GM19328 (cell line): ENCODE measurements around the gene FGF1.

Source experiments
- ATAC-seq: cut with Tn5 transposase; IDR thresholded peaks from one replicate; pipeline ENCODE4 v1.9.1; 2021; ENCODE audit warnings: mild to moderate bottlenecking, moderate library complexity; ENCODE audit not compliant: unreplicated experiment

FGF1 gene

GRCh38 chr5:142645456-142645855 lies 40.4 kb downstream of the FGF1 start:
- ATAC-seq = no peak

DNA sequence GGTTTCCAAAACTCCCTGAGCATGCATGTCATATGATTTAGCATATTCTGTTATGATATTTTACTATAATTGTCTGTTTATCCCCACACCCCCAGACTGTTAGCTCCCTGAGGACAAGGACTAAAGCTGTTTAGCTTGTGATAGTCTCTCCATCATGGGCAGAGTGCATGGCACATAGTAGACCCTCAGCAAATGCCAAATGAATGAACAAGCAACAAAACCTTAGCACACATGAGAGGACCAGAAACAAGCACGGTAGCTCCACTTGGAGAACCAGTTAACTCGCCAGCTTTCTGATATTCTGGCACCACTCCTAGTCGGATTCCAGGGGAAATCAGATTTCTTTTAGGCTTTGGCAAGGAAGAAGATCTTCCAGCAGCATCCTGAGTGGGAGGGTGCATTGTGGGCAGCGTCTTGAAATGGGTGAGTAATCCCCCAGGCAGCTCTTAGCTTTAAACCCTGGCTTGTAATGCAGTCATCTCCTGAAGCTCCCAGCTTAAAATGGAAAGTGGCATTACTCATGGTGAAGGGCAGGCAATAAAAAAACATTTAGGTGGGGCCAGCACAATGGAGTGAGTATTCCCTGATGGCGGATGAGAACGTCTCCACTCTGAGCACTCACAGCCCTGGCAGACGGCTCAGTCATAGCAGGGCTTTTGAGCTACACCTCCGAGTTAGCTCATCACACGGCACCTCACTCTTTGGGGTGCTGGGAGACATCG lies 41.1 kb downstream of the FGF1 start:
- ATAC-seq = no peak

- ATAC-seq = no peak
These were observed 41.8 kb downstream of the FGF1 start for GRCh38 chr5:142644127-142644526.

DNA sequence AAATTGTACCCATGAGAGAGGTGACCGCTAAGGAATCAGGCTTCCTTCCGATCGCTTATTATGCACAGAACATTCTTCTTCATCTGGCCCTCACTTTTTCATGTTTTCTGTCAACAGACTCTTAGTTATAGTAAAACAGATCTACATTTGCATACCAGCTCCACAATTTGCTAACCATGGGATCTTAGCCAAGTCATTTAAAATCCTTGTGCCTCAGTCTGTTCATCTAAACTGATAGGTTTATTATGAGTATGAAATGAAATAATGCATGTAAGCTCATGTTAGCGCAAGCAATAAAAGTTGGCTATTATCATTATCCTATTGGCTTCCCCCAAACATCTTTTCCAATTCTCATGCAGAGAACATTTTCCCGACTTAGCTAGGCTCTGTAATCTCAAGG lies 42.3 kb downstream of the FGF1 start:
- no peak for ATAC-seq

DNA sequence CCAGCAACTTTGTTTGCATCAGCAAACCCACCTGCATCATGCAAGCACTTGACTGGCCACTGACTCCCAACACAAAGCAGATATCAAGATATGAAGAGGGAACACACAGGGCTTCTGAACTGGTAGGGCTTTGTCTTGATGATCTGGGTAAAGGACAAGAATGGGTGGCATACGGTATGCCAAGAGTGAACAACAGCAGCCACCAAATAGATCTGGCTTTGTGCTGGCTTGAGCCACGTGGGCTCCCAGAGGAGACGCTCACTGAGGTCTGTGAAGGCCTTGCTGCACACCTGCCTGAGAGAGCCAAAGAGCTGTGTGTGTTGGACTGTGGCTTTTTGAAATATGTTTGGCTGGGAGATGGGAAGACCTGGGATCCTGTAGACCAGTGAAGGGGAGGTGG lies 43.5 kb downstream of the FGF1 start:
- no peak for ATAC-seq

DNA sequence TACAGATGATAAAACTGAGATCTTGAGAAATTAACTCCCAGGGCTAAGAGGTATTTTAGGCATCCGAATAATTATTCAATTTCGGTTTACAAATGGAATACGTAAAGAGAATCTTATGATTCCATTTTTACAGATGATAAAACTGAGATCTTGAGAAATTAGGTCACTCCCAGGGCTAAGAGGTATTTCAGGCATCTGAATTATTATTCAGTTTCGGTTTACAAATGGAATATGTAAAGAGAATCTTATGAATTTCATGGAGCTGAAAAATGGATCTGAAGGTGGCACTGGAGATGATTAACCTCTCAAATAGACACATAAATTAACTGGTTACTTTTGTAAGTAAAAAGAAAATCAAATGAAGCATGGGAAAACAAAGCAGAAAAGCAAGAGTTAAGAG lies 44.2 kb downstream of the FGF1 start:
- no peak for ATAC-seq

- ATAC-seq = no peak
These were observed 45.4 kb downstream of the FGF1 start for GRCh38 chr5:142640316-142641005.

GRCh38 chr5:142639455-142639854 lies 46.4 kb downstream of the FGF1 start:
- no peak for ATAC-seq

DNA sequence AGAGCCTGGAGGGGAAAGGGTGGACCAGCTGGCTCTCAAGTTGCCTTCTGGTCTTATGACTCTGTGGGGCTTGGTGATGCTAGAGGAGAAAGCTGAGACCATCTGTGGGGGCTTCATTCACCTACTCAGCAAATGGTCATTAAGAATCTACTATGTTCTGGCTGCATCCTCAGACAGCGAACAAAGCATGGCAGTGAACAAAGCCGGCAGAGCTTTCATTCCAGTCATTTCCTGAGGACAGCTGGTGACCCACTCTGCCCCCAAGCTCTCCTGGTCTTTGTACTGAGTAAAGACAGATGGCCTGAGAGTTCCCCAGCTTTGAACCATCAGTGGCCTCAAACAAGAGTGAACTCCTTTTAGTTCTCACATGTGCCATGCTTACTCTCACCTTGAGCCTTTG lies 48.0 kb downstream of the FGF1 start:
- no peak for ATAC-seq

DNA sequence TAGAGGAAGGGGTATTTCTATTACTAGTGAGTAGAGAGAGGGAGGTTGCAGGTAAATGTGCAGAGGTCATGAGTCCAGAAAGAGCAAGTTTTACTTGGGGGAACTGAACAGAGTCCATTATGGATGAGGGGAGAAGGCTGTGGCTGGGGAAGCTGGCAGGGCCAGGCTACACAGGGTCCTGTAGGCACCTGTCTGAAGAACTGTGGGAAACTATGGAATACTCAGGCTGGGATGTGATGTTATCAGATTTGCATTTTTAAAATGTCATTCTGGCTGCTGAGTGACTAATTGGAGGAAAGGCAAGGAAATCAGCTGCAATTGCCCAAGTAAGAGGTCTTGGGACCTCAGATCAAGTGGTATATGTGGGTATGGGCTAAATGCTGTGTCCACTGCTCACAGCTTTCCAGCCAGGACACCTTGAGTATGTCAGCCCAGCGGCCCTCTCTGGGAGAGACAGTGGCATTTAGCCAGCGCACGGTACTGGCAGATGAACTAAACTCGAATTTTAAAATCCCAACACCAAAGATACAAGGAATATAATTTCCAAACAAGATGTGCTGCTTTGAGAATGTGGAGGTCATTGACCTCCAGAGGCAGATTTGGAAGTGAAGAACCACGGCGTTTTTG lies 49.1 kb downstream of the FGF1 start:
- no peak for ATAC-seq

- ATAC-seq = no peak
These were observed 49.8 kb downstream of the FGF1 start for GRCh38 chr5:142636093-142636492.

DNA sequence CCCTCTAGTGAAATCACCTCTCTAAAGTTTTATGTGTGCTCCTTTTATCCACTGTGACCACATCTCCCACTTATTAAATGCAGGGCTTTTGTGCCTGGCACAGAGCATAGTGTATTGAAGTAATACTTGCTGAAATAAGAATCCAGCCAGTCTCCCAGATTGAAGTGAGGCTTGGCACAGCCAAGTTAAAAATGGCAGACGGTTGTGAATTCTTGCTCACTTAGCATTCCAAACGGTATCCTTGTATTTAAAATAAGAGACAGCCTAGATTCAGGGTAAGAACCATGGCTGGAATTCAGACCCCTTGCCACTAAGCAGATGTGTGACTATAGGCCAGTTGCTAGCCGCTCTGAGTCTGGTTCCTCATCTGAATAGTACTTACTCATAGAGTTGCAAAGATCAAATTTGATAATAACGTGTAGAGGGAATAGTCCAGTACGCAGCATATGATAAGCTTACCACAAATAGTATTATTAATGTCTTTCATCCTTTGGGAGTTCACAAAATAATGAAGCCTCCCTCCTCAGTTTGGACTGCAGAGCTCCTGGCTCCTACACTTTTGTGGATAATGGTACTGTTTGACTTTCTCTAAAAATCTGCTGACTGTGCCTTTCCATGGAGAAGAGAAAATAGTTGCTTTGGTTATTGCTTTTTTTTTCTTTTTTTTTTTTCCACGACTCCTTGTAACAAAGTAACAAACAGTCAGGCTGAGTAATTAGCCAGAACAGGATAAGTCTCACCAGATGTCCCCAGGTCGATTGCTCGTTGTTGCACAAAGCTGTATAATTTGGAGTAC lies 51.5 kb downstream of the FGF1 start:
- ATAC-seq = no peak

DNA sequence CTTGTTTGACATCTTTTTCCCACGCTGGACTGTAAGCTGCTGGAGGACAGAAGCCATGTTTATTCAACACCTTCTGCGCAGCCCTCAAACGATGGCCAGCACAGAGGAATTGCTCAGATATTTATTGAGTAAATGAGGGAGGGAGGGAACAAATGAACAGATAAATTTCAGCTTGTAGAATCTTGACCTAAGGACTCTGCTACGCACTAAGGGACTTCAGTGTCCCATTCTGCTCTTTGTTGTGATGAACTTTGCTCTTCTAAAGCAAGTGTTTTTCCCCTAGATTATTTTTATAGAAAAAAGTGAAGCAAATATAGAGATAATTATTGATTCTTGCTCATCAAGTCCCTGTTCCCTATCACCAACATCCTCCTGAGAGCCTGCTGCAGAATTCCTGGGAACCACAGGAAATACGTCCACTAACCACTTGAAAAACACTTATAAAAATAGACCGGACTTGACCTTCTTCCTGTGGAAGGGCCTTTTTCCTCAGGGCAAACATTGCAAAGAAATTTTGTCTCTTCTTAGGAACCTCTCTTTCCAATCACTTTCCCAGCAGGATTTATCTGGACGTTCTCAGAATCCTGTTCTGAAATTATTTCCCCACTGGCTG lies 54.9 kb downstream of the FGF1 start:
- no peak for ATAC-seq

DNA sequence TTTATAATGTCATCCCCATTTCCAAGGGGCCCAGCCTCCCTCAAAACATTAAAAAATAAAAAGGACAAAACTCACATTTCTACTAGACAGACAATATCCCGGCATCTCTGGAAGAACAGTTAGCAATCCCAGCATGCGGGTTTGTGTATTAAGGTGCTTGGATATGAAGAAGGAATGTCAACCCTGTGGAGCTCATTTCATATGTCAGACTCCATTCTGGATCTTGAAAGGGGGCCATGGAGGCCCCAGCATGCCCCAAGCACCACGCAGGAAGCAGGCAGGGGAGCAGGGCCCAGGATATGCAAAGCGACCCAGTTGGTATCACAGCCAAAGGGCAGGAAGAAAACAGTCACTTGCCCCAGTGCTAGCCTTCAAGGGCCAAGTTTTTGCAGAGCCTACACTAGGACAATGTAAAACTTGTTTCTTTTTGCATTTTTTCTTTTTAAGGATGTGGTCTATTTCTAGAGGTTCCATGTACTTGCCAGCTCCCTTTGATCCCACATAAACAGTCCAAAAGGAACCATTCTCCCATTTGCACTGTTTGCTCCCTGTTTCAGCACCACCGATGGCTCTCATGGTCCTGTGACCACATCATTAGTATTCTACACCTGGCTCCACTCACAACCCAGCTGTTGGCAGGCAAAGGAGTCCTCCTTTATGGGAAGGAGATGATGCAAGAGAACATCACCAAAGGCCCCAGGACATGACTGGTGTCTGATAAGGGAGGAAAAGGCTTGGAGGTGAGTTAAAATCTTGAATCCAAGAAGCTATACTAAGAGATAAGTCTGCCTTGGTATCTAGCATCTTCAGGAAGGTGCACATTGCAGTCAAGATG lies 58.3 kb downstream of the FGF1 start:
- no peak for ATAC-seq

DNA sequence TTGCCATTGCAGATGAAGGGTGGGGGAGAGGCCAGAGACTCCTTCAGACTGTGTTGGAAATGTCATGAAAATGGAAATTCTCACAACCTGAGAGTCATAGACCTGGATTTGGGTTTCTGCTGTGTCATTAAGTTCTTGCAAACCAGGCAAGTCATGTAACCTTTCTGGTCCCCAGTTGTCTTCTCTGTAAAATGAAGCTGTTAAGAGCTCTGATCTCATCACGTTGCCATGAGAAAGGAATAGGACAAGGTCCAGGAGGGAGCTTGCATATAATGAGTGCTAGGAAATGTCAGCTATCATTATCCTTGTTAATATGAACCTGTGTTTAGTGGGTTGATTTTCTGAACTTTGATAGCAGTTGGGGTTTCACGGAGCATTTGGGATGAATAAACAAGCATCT lies 59.1 kb downstream of the FGF1 start:
- no peak for ATAC-seq

GRCh38 chr5:142626099-142626498 lies 59.8 kb downstream of the FGF1 start:
- no peak for ATAC-seq

- ATAC-seq = no peak
These were observed 64.7 kb downstream of the FGF1 start for GRCh38 chr5:142621227-142621626.

- no peak for ATAC-seq
These were observed 66.1 kb downstream of the FGF1 start for GRCh38 chr5:142619815-142620214.

- no peak for ATAC-seq
These were observed 67.8 kb downstream of the FGF1 start for GRCh38 chr5:142618130-142618523.
